ENCODE data around the gene FAAH2.

FAAH2 gene

DNA sequence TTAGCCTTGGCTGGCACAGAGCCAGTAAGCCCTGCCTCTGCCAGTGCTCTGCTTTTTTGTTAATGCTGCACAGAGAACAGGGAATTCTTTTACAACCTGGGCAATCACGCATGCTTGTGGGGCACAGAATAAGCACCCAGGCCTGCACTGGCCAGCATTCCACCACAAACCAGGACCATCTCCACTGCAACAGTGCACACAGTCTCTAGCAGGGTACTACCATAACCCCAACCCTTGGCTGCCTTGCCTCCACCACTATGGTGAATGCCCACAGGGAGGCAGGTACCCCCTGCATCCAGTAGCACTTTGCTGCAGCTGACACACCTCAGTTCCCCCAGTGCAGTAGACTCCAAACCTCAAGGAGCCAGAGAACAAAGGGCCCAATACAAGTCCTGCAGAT lies 19.2 kb upstream of the FAAH2 start:
- Histone ChIP-seq H3K9me3 (ENCODE audit: insufficient read depth, low read length, severe bottlenecking) (no peaks in the 10 kb centered on the region), H3K36me3 (ENCODE audit: insufficient read depth, low read length) (no peaks in the 10 kb centered on the region), H3K4me1 (ENCODE audit: insufficient read depth, low read length) (no peaks in the 10 kb centered on the region), H3K79me2 (ENCODE audit: insufficient read depth, low read length) (no peaks in the 10 kb centered on the region), H4K20me1 (ENCODE audit: insufficient read depth, low read length) (no peaks in the 10 kb centered on the region), H3K9ac (ENCODE audit: low read depth, low read length) (no peak overlapping the region), H3K4me3 (ENCODE audit: low read depth in 1 of 2, low read length in 2 of 2) (no peak overlapping the region), H3K27me3 (ENCODE audit: insufficient read depth, low read length, poor library complexity) (no peaks in the 10 kb centered on the region), H3K27ac (ENCODE audit: low read length) (no peak overlapping the region), H2AFZ (ENCODE audit: low read depth, low read length) (no peak overlapping the region), H3K4me2 (ENCODE audit: insufficient read depth, low read length) (no peak overlapping the region)
- ATAC-seq (ENCODE audit: insufficient read depth, low read depth): no peak
- no peak for DNase-seq
- no peak for TF ChIP-seq EZH2 (IDR thresholded peaks at IDR 0.05; ENCODE audit: borderline replicate concordance, low read depth, low read length, severe bottlenecking)

DNA sequence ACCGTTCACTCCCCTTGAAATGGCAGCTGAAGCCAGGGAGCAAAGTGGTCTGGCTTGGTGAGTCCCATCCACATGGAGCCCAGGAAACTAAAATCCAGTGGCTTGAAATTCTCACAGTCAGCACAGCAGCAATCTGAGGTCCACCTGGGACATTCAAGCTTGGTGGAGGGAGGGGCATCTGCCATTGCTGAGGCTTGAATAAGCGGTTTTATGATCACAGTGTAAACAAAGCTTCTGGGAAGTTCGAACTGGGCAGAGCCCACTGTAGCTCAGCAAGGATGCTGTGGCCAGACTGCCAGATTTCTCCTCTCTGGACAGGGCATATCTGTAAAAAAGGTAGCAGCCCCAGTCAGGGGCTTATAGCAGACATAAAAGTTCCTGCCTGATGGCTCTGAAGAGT lies 15.5 kb upstream of the FAAH2 start:
- no peaks in the 10 kb centered on the region for H3K27me3 ChIP-seq (ENCODE audit: insufficient read depth, low read length, poor library complexity)
- no peak for TF ChIP-seq EZH2 (IDR thresholded peaks at IDR 0.05; ENCODE audit: borderline replicate concordance, low read depth, low read length, severe bottlenecking)
- TF ChIP-seq, protein P1, sequence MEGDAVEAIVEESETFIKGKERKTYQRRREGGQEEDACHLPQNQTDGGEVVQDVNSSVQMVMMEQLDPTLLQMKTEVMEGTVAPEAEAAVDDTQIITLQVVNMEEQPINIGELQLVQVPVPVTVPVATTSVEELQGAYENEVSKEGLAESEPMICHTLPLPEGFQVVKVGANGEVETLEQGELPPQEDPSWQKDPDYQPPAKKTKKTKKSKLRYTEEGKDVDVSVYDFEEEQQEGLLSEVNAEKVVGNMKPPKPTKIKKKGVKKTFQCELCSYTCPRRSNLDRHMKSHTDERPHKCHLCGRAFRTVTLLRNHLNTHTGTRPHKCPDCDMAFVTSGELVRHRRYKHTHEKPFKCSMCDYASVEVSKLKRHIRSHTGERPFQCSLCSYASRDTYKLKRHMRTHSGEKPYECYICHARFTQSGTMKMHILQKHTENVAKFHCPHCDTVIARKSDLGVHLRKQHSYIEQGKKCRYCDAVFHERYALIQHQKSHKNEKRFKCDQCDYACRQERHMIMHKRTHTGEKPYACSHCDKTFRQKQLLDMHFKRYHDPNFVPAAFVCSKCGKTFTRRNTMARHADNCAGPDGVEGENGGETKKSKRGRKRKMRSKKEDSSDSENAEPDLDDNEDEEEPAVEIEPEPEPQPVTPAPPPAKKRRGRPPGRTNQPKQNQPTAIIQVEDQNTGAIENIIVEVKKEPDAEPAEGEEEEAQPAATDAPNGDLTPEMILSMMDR (IDR thresholded peaks at IDR 0.05; ENCODE audit: borderline replicate concordance, extremely low read depth, low read length, poor library complexity, severe bottlenecking): no peak
- H4K20me1 ChIP-seq (ENCODE audit: insufficient read depth, low read length): no peaks in the 10 kb centered on the region
- no peaks in the 10 kb centered on the region for H3K9me3 ChIP-seq (ENCODE audit: insufficient read depth, low read length, severe bottlenecking)
- H3K27ac ChIP-seq (ENCODE audit: low read length): no peak overlapping the region
- no peaks in the 10 kb centered on the region for H3K4me1 ChIP-seq (ENCODE audit: insufficient read depth, low read length)
- no peak overlapping the region for H3K4me2 ChIP-seq (ENCODE audit: insufficient read depth, low read length)
- H3K4me3 ChIP-seq (ENCODE audit: low read depth in 1 of 2, low read length in 2 of 2): no peak overlapping the region
- no peak for DNase-seq
- H3K36me3 ChIP-seq (ENCODE audit: insufficient read depth, low read length): no peaks in the 10 kb centered on the region
- H3K79me2 ChIP-seq (ENCODE audit: insufficient read depth, low read length): no peaks in the 10 kb centered on the region
- no peak for ATAC-seq (ENCODE audit: insufficient read depth, low read depth)
- no peak overlapping the region for H3K9ac ChIP-seq (ENCODE audit: low read depth, low read length)
- no peak overlapping the region for H2AFZ ChIP-seq (ENCODE audit: low read depth, low read length)

DNA sequence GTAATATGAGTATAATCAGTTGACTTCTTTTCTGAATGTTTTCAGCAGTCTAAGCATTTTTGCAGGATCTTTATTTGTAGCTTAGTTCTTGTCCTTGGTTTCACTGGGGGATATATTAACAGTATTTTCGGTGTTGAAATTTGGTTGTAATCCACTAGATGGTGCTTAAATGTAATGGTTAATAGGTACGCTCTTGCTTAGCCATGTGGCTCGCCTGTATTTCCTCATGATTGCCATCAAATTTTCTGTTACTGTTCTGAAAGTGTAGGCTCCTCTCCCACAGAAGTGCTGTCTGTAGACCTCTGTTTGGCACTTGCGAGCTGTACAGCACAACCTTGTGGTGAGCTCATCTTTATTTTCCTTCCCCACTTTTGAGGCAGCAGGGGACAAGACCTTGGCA lies 3.9 kb upstream of the FAAH2 start:
- ATAC-seq (ENCODE audit: insufficient read depth, low read depth): peak; percentile 37; the same call in 1 of the 3 replicates
- TF ChIP-seq, protein P1 (IDR thresholded peaks at IDR 0.05; ENCODE audit: borderline replicate concordance, extremely low read depth, low read length, poor library complexity, severe bottlenecking): peak; percentile 44
- TF ChIP-seq EZH2 (IDR thresholded peaks at IDR 0.05; ENCODE audit: borderline replicate concordance, low read depth, low read length, severe bottlenecking): no peak
- Histone ChIP-seq H3K4me1 (ENCODE audit: insufficient read depth, low read length) (peaks cover 16% of the 10 kb centered on the region), H3K9me3 (ENCODE audit: insufficient read depth, low read length, severe bottlenecking) (no peaks in the 10 kb centered on the region), H3K79me2 (ENCODE audit: insufficient read depth, low read length) (no peaks in the 10 kb centered on the region), H3K9ac (ENCODE audit: low read depth, low read length) (no peak overlapping the region), H3K27ac (ENCODE audit: low read length) (peak overlapping the region; percentile 52; the same call in 1 of the 2 replicates), H3K4me2 (ENCODE audit: insufficient read depth, low read length) (no peak overlapping the region), H2AFZ (ENCODE audit: low read depth, low read length) (peak overlapping the region; percentile 52), H3K4me3 (ENCODE audit: low read depth in 1 of 2, low read length in 2 of 2) (no peak overlapping the region), H4K20me1 (ENCODE audit: insufficient read depth, low read length) (no peaks in the 10 kb centered on the region), H3K36me3 (ENCODE audit: insufficient read depth, low read length) (no peaks in the 10 kb centered on the region), H3K27me3 (ENCODE audit: insufficient read depth, low read length, poor library complexity) (no peaks in the 10 kb centered on the region)
- no peak for DNase-seq

DNA sequence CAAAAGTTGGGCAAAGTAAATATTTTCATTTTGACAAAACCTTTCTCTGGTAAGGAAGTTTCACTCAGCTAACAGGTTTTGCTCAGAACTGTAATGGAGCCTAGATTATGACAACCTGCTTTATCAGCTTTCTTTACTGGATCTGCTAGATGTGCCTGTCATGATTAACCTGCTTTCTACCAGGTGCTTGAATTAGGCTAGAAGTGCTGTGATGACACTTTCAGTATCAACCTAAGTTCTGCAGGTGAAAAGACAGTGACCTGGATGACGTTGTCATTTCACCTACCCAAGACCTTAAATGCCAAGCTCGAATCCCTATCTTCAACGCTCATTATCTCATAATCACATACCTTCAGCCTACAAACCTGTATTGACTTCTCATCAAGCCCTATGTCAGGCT lies 1.5 kb upstream of the FAAH2 start:
- no peak for ATAC-seq (ENCODE audit: insufficient read depth, low read depth)
- Histone ChIP-seq H3K36me3 (ENCODE audit: insufficient read depth, low read length) (no peaks in the 10 kb centered on the region), H3K27ac (ENCODE audit: low read length) (no peak overlapping the region), H2AFZ (ENCODE audit: low read depth, low read length) (no peak overlapping the region), H3K4me3 (ENCODE audit: low read depth in 1 of 2, low read length in 2 of 2) (no peak overlapping the region), H3K4me1 (ENCODE audit: insufficient read depth, low read length) (peaks cover 16% of the 10 kb centered on the region), H3K9ac (ENCODE audit: low read depth, low read length) (no peak overlapping the region), H3K27me3 (ENCODE audit: insufficient read depth, low read length, poor library complexity) (no peaks in the 10 kb centered on the region), H3K4me2 (ENCODE audit: insufficient read depth, low read length) (no peak overlapping the region), H3K79me2 (ENCODE audit: insufficient read depth, low read length) (no peaks in the 10 kb centered on the region), H3K9me3 (ENCODE audit: insufficient read depth, low read length, severe bottlenecking) (no peaks in the 10 kb centered on the region), H4K20me1 (ENCODE audit: insufficient read depth, low read length) (no peaks in the 10 kb centered on the region)
- TF ChIP-seq, protein P1 (IDR thresholded peaks at IDR 0.05; ENCODE audit: borderline replicate concordance, extremely low read depth, low read length, poor library complexity, severe bottlenecking): no peak
- TF ChIP-seq EZH2 (IDR thresholded peaks at IDR 0.05; ENCODE audit: borderline replicate concordance, low read depth, low read length, severe bottlenecking): no peak
- no peak for DNase-seq

All from DND-41 (cell line).